Neural progenitor cell (in vitro differentiated cells): Measurements from ENCODE around the gene NDUFS8.
"Not testable (repeated sequence)": the region's sequence is repeated elsewhere in the genome, so short reads cannot be mapped to it uniquely, and the experiment has no call there.

Source experiments
- CTCF ChIP-seq: fragments of 200-600 bp; sonication (generic); IDR thresholded peaks from 2 replicates; pipeline ENCODE4 v1.5.1; 2017; ENCODE audit warnings: antibody characterized with exemption, mild to moderate bottlenecking
- EZH2 ChIP-seq: fragments of 200-600 bp; sonication (generic); IDR thresholded peaks from 2 replicates; pipeline ENCODE4 v1.6.1; 2017; ENCODE audit warnings: antibody characterized with exemption, mild to moderate bottlenecking, moderate library complexity
- EZH2phosphoT487 ChIP-seq: fragments of 200-600 bp; sonication (generic); IDR thresholded peaks from 2 replicates; pipeline ENCODE4 v1.6.1; 2017; ENCODE audit warnings: antibody characterized with exemption

- TF ChIP-seq EZH2 (peak; percentile 61), CTCF (peak; percentile 19)
- not testable (repeated sequence) for TF ChIP-seq EZH2phosphoT487
Observed at GRCh38 chr11:67991347-67992121, 38.9 kb upstream of the NDUFS8 start.
